HG03103 (cell line): ENCODE measurements around the gene PCID2.

Source experiments
- ATAC-seq: cut with Tn5 transposase; IDR thresholded peaks from one replicate; pipeline ENCODE4 v1.9.1; 2021; ENCODE audit warnings: low read depth; ENCODE audit not compliant: unreplicated experiment

PCID2 gene

GRCh38 chr13:113135281-113135760, 73.1 kb downstream of the PCID2 start:
- no peak for ATAC-seq

DNA sequence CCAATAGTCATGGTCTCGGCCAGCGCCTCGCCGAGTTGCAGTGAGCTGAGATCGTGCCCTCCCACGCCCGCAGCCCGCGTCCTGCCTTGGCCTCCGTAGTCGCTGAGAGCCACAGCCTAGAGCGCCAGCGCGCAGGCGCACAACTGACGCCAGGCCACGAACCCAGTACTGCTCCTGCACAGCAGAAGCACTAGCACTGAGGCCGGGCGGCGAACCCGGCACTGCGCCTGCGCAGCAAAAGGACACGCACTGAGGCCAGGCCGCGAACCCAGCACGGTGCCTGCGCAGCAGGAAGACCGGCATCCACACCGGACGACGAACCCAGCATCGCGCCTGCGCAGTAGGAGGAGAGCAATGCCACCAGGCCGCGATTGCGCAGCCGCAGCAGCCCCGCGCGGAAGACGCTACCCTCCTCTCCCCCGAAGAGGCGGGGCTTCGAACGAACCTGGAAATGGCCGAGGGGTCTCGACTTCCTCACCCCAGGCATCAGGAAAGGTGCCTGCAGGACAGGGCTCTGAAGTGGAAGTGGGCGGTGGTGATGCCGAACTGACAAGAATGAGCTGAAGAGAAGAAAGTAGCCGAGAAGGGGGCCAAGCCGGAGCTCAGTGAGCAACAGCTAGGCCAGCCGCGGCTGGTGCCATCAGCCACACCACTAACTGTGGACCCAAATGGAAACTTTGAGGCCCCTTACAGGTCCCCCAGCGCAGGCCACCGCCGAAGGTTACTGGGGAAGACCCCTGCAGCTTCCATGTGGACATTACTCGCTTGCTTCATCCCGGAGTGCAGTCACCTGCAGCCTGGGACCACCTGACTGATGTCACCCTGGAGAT, 78.3 kb downstream of the PCID2 start:
- no peak for ATAC-seq

DNA sequence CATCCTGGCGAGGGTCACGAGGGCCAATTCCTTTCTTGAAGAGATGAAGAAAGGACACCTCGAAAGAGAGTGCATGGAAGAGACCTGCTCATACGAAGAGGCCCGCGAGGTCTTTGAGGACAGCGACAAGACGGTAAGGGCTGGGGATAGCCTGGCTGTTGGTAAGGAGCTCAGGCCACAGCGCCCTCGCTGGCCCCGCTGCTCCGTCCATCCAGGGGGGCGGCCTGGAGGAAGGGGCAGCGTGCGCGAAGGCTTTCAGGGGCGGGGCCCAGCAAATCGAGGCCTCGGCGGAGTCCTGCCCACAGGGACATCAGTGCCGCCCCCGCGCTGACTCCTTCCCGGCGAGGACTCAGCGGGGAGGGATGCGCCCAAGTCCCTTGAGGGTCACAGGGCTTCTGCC, 79.0 kb downstream of the PCID2 start:
- no peak for ATAC-seq
